HG02870 (cell line): Measurements from ENCODE around the gene UNC5CL.

ENCODE experiments used
- ATAC-seq: cut with Tn5 transposase; IDR thresholded peaks from one replicate; pipeline ENCODE4 v1.9.1; 2021; ENCODE audit warnings: mild to moderate bottlenecking, moderate library complexity; ENCODE audit not compliant: unreplicated experiment

UNC5CL gene

DNA sequence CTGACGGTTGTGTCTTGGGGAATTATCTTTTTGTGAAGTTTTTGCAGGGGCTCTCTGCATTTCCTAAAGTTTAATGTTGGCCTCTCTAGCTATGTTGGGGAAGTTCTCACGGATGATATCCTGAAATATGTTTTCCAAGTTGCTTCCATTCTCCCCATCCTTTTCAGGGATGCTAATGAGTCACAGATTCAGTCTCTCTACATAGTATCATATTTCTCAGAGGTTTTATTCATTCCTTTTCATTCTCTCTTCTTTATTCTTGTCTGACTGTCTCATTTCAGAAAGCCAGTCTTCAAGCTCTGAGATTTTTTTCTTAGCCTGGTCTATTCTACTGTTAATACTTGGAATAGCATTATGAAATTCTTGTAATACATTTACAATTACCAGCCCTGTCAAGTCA is 61.3 kb downstream of the UNC5CL start:
- ATAC-seq = no peak

DNA sequence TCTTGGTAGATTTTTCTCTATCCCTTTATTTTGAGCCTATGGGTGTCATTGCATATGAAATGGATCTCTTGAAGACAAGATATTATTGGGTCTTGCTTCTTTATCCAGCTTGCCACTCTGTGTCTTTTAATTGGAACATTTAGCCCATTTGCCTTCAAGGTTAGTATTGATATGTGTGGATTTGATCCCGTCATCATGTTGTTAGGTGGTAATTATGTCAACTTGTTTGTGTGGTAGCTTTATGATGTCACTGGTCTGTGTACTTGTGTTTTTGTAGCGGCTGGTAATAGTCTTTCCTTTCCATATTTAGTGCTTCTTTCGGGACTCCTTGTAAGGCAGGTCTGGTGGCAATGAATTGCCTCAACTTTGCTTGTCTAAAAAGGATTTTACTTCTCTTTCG is 61.9 kb downstream of the UNC5CL start:
- no peak for ATAC-seq
